ENCODE data around the gene NOVA1. TPM values are rescaled to one million over a fixed set of nuclear protein-coding genes. Genes with fewer than 3 reads are reported as not detected.

Gene NOVA1
- total and polyA plus RNA-seq, 2 donors (not counting 3 experiments of a cell fraction or from before 2014, with no cell fraction given): 2.7 to 3.3 TPM

GRCh38 chr14:26454105-26454504 is 143.7 kb downstream of the NOVA1 start:
- CTCF ChIA-PET: interaction anchor here (0.6 kb wide), 1 partner anchor 299 kb away, joined by 3 read pairs; no protein-coding TSS in a partner anchor
- BruUV-seq (replicated peaks): no TSS peak

GRCh38 chr14:26448181-26448855 is 149.5 kb downstream of the NOVA1 start:
- H3K9me3 ChIP-seq (replicated peaks; ENCODE audit: control insufficient read depth, insufficient read depth, low read length): no peaks in the 10 kb centered on the region
- FAIRE-seq (no peak), DNase-seq (ENCODE audit: low read depth, low spot score) (no peak)
- H3K4me3 ChIP-seq (replicated peaks in 1 of 3; ENCODE audit: insufficient read depth in 1 of 3, low read depth in 1 of 3, low read length in 3 of 3): no peak overlapping the region
- no peaks in the 10 kb centered on the region for H3K9me1 ChIP-seq (replicated peaks; ENCODE audit: control insufficient read depth, extremely low read depth, insufficient read depth, low read length)
- H3K9ac ChIP-seq (replicated peaks; ENCODE audit: extremely low read depth, insufficient read depth, low read length): no peak overlapping the region
- no peak overlapping the region for H3K4me2 ChIP-seq (ENCODE audit: insufficient read depth, low read length)
- ChIA-PET POLR2A (no interaction called here), CTCF (interaction anchor here (1.3 kb wide), 1 partner anchor 282 kb away, joined by 3 read pairs; no protein-coding TSS in a partner anchor)
- no peaks in the 10 kb centered on the region for H3K79me2 ChIP-seq (ENCODE audit: control insufficient read depth, insufficient read depth, low read length)
- H3K27me3 ChIP-seq (ENCODE audit: control insufficient read depth in 2 of 2, insufficient read depth in 2 of 2, low read length in 2 of 2): no peaks in the 10 kb centered on the region
- BruUV-seq (replicated peaks): no TSS peak
- intact Hi-C loops (cut with micrococcal nuclease) (no loop called here), dilution Hi-C loops (cut with MboI; ENCODE audit: extremely low pct_ligation_motif_present, low sequenced_read_pairs) (no loop called here)
- no peak overlapping the region for H2AFZ ChIP-seq (ENCODE audit: low read depth, low read length)
- no peak overlapping the region for H3K27ac ChIP-seq (ENCODE audit: insufficient read depth, low read depth, low read length)
- no peaks in the 10 kb centered on the region for H3K4me1 ChIP-seq (ENCODE audit: control insufficient read depth, extremely low read depth, insufficient read depth, low read length)
- H4K20me1 ChIP-seq (replicated peaks; ENCODE audit: control insufficient read depth, extremely low read depth, insufficient read depth, low read length): no peaks in the 10 kb centered on the region
- H3K36me3 ChIP-seq (ENCODE audit: control insufficient read depth in 2 of 2, extremely low read depth in 1 of 2, insufficient read depth in 2 of 2, low read length in 2 of 2): no peaks in the 10 kb centered on the region
- TF ChIP-seq FOS (IDR thresholded peaks at IDR 0.05; ENCODE audit: borderline replicate concordance, insufficient read depth, low read length) (no peak), JUN (IDR thresholded peaks at IDR 0.05; ENCODE audit: borderline replicate concordance, insufficient read depth, insufficient read length, low read depth) (no peak), MYC (IDR thresholded peaks at IDR 0.05; ENCODE audit: low read depth, low read length) (no peak), EZH2 (IDR thresholded peaks at IDR 0.05; ENCODE audit: borderline replicate concordance, low read depth, low read length, severe bottlenecking) (no peak)
- TF ChIP-seq, protein P1, sequence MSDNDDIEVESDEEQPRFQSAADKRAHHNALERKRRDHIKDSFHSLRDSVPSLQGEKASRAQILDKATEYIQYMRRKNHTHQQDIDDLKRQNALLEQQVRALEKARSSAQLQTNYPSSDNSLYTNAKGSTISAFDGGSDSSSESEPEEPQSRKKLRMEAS (IDR thresholded peaks at IDR 0.05; ENCODE audit: insufficient read depth, insufficient read length): no peak
- TF ChIP-seq, protein P2, sequence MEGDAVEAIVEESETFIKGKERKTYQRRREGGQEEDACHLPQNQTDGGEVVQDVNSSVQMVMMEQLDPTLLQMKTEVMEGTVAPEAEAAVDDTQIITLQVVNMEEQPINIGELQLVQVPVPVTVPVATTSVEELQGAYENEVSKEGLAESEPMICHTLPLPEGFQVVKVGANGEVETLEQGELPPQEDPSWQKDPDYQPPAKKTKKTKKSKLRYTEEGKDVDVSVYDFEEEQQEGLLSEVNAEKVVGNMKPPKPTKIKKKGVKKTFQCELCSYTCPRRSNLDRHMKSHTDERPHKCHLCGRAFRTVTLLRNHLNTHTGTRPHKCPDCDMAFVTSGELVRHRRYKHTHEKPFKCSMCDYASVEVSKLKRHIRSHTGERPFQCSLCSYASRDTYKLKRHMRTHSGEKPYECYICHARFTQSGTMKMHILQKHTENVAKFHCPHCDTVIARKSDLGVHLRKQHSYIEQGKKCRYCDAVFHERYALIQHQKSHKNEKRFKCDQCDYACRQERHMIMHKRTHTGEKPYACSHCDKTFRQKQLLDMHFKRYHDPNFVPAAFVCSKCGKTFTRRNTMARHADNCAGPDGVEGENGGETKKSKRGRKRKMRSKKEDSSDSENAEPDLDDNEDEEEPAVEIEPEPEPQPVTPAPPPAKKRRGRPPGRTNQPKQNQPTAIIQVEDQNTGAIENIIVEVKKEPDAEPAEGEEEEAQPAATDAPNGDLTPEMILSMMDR (IDR thresholded peaks at IDR 0.05; ENCODE audit: extremely low read depth in 1 of 2, insufficient read depth in 1 of 2, low read depth in 1 of 2, low read length in 2 of 2): no peak

More at GRCh38 chr14:26454105-26454504, 143.7 kb downstream of the NOVA1 start:
- TF ChIP-seq FOS (IDR thresholded peaks at IDR 0.05; ENCODE audit: borderline replicate concordance, insufficient read depth, low read length) (no peak), POLR2AphosphoS5 (IDR thresholded peaks at IDR 0.05; ENCODE audit: insufficient read depth, low read depth, low read length) (no peak)
- H3K4me1 ChIP-seq (ENCODE audit: control insufficient read depth, extremely low read depth, insufficient read depth, low read length): no peaks in the 10 kb centered on the region
- FAIRE-seq (no peak), DNase-seq (ENCODE audit: low read depth, low spot score) (no peak)
- H3K9me1 ChIP-seq (replicated peaks; ENCODE audit: control insufficient read depth, extremely low read depth, insufficient read depth, low read length): no peaks in the 10 kb centered on the region
- H3K27ac ChIP-seq (ENCODE audit: insufficient read depth, low read depth, low read length): no peak overlapping the region
- H3K4me3 ChIP-seq (replicated peaks in 1 of 3; ENCODE audit: insufficient read depth in 1 of 3, low read depth in 1 of 3, low read length in 3 of 3): no peak overlapping the region
- no peaks in the 10 kb centered on the region for H3K36me3 ChIP-seq (ENCODE audit: control insufficient read depth in 2 of 2, extremely low read depth in 1 of 2, insufficient read depth in 2 of 2, low read length in 2 of 2)
- no peak overlapping the region for H2AFZ ChIP-seq (ENCODE audit: low read depth, low read length)
- H3K4me2 ChIP-seq (ENCODE audit: insufficient read depth, low read length): no peak overlapping the region
- H4K20me1 ChIP-seq (replicated peaks; ENCODE audit: control insufficient read depth, extremely low read depth, insufficient read depth, low read length): no peaks in the 10 kb centered on the region
- H3K79me2 ChIP-seq (ENCODE audit: control insufficient read depth, insufficient read depth, low read length): no peaks in the 10 kb centered on the region
- intact Hi-C loops (cut with micrococcal nuclease) (no loop called here), dilution Hi-C loops (cut with MboI; ENCODE audit: extremely low pct_ligation_motif_present, low sequenced_read_pairs) (no loop called here)
- POLR2A ChIA-PET: no interaction called here
- no peaks in the 10 kb centered on the region for H3K9me3 ChIP-seq (replicated peaks; ENCODE audit: control insufficient read depth, insufficient read depth, low read length)
- H3K27me3 ChIP-seq (ENCODE audit: control insufficient read depth in 2 of 2, insufficient read depth in 2 of 2, low read length in 2 of 2): no peaks in the 10 kb centered on the region
- H3K9ac ChIP-seq (replicated peaks; ENCODE audit: extremely low read depth, insufficient read depth, low read length): no peak overlapping the region

Data from endothelial cell of umbilical vein (primary cell).